CD14-positive monocyte (primary cell): ENCODE measurements around the gene USP25. TPM values are rescaled to one million over a fixed set of nuclear protein-coding genes. Genes with fewer than 3 reads are reported as not detected.

Source experiments
- DNase-seq, 3 donors: peaks; one replicate each; pipeline ENCODE4 v3.0.0-alpha.2; 2011 to 2022
- H2AFZ ChIP-seq: 2 replicates; pipeline ENCODE4 v1.6.0; 2012; ENCODE audit warnings: mild to moderate bottlenecking, low read depth, low read length, inconsistent platforms; ENCODE audit not compliant: insufficient read depth, poor library complexity, severe bottlenecking
- H3K27ac ChIP-seq, 2 donors: 1 replicate in 1 of 2; 2 replicates in 1 of 2; pipeline ENCODE4 v1.5.1; 2012 to 2013; ENCODE audit warnings: low read length in 2 of 2, control low read depth in 1 of 2, inconsistent platforms in 1 of 2, low read depth in 1 of 2, mild to moderate bottlenecking in 1 of 2
- H3K27me3 ChIP-seq, 2 donors: one replicate each; pipeline versions ENCODE4 v1.6.0 to v1.6.1; 2011 to 2013; ENCODE audit warnings: low read length in 2 of 2; ENCODE audit not compliant: control insufficient read depth in 2 of 2, insufficient read depth in 2 of 2
- H3K36me3 ChIP-seq, 2 donors: replicated peaks in 1 of 2; 1 replicate in 1 of 2; 2 replicates in 1 of 2; pipeline versions ENCODE4 v1.5.1 to v1.6.1; 2012 to 2013; ENCODE audit warnings: low read length in 2 of 2, control low read depth in 1 of 2, inconsistent platforms in 1 of 2, mild to moderate bottlenecking in 1 of 2; ENCODE audit not compliant: insufficient read depth in 2 of 2, control insufficient read depth in 1 of 2
- H3K4me1 ChIP-seq, 2 donors: 1 replicate in 1 of 2; 2 replicates in 1 of 2; pipeline versions ENCODE4 v1.5.1 to v1.6.1; 2012 to 2013; ENCODE audit warnings: low read length in 2 of 2, control low read depth in 1 of 2, inconsistent platforms in 1 of 2, mild to moderate bottlenecking in 1 of 2, moderate library complexity in 1 of 2; ENCODE audit not compliant: insufficient read depth in 2 of 2, control insufficient read depth in 1 of 2
- H3K4me2 ChIP-seq: replicated peaks from 2 replicates; pipeline ENCODE3; 2012; ENCODE audit warnings: low read length, moderate library complexity, mild to moderate bottlenecking; ENCODE audit not compliant: poor library complexity, severe bottlenecking; ENCODE audit errors: extremely low read depth
- H3K4me3 ChIP-seq, 3 experiments: fragments of 200-600 bp in 1 of 3; sonication (generic) in 1 of 3; replicated peaks in 1 of 3; 1 replicate in 2 of 3; 2 replicates in 1 of 3; pipeline ENCODE4 v1.5.1; 2011 to 2013; ENCODE audit warnings: low read length in 3 of 3, mild to moderate bottlenecking in 3 of 3, control low read depth in 2 of 3, low read depth in 2 of 3, inconsistent platforms in 1 of 3, moderate library complexity in 1 of 3
- H3K79me2 ChIP-seq: 2 replicates; pipeline ENCODE4 v1.6.0; 2012; ENCODE audit warnings: mild to moderate bottlenecking, control low read depth, inconsistent platforms, low read length, moderate library complexity; ENCODE audit not compliant: insufficient read depth
- H3K9ac ChIP-seq: 2 replicates; pipeline ENCODE4 v1.6.0; 2017; ENCODE audit warnings: low read length, mild to moderate bottlenecking; ENCODE audit not compliant: insufficient read depth, poor library complexity, severe bottlenecking
- H3K9me3 ChIP-seq, 2 donors: replicated peaks in 1 of 2; 1 replicate in 1 of 2; 2 replicates in 1 of 2; pipeline versions ENCODE4 v1.5.1 to v1.6.1; 2012 to 2013; ENCODE audit warnings: low read length in 2 of 2, control low read depth in 1 of 2; ENCODE audit not compliant: control insufficient read depth in 1 of 2, insufficient read depth in 1 of 2
- H4K20me1 ChIP-seq: 2 replicates; pipeline ENCODE4 v1.6.0; 2012; ENCODE audit warnings: mild to moderate bottlenecking, low read length, control low read depth, moderate library complexity; ENCODE audit not compliant: insufficient read depth
- H3K27ac Mint-ChIP-seq, 7 donors: one replicate each; pipeline ENCODE4 v1.8.0; 2020; ENCODE audit warnings: mild to moderate bottlenecking in 7 of 7, mixed read lengths in 7 of 7, moderate library complexity in 6 of 7, inconsistent platforms in 2 of 7
- H3K27me3 Mint-ChIP-seq, 3 donors: one replicate each; pipeline ENCODE4 v1.8.0; 2021 to 2022; ENCODE audit warnings: low read depth in 3 of 3, mild to moderate bottlenecking in 3 of 3, mixed read lengths in 3 of 3, moderate library complexity in 3 of 3, inconsistent platforms in 1 of 3
- H3K36me3 Mint-ChIP-seq, 2 donors: one replicate each; pipeline ENCODE4 v1.8.0; 2020; ENCODE audit warnings: mixed read lengths in 2 of 2, inconsistent platforms in 1 of 2, mild to moderate bottlenecking in 1 of 2
- H3K4me1 Mint-ChIP-seq: one replicate; pipeline ENCODE4 v1.8.0; 2020; ENCODE audit warnings: mild to moderate bottlenecking, mixed read lengths
- H3K4me3 Mint-ChIP-seq, 2 donors: one replicate each; pipeline ENCODE4 v1.8.0; 2020; ENCODE audit warnings: mild to moderate bottlenecking in 2 of 2, mixed read lengths in 2 of 2, moderate library complexity in 1 of 2
- H3K9me3 Mint-ChIP-seq, 7 donors: one replicate each; pipeline ENCODE4 v1.8.0; 2020 to 2022; ENCODE audit warnings: mixed read lengths in 7 of 7, mild to moderate bottlenecking in 6 of 7, moderate library complexity in 6 of 7, inconsistent platforms in 2 of 7
- WGBS: methylation state at CpG from one replicate; pipeline ENCODE4 v1.1.5; 2013; ENCODE audit warnings: missing lambda C conversion rate; ENCODE audit not compliant: insufficient coverage; 5-methylcytosine and 5-hydroxymethylcytosine counted together
- intact Hi-C, 2 donors: fragments of 100-400 bp; cut with micrococcal nuclease; formaldehyde crosslinking; loops; one replicate each; pipeline versions ENCODE4 v1.15.0 to v1.15.1; 2023
- polyA plus RNA-seq, 3 donors: library from polyadenylated mRNA; depleted of rRNA in 1 of 3; unstranded in 2 of 3; stranded (reverse) in 1 of 3; fragments of 300-500 nt in 2 of 3; fragments of >200 nt in 1 of 3; fragmentation: Illumina TruSeq in 2 of 3; gene quantifications; 1 replicate in 2 of 3; 2 replicates in 1 of 3; pipeline ENCODE4 v1.2.3, GENCODE V29; 2012 to 2021
- TF ChIP-seq, protein P1 (sequence below): fragments of 200-600 bp; IDR thresholded peaks from one replicate; pipeline ENCODE4 v1.8.0; 2022; ENCODE audit warnings: antibody characterized with exemption, mild to moderate bottlenecking

Gene USP25
- polyA plus RNA-seq, 3 donors, result 7.2 to 15.6 (median 9.6) TPM

DNA sequence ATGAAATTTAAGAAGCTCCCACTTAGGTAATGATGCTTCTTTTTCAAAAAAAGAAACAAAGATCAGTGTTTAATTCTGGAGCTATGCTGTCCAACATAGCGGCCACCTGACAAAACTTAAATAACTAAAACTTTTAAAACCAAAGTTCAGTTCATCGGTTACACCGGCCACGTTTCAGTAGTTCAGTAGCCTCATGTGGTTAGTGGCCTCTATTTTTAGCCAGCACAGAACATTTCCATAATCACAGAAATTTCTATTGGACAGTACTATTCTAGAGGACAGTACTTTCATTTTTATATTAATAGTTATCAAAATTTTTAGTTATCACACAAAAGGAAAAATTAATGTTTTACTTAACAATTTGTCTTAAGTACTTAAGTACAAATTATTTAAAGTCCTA, 141.0 kb downstream of the USP25 start:
- Histone ChIP-seq H3K27me3 (no peaks in the 10 kb centered on the region), H2AFZ (no peak overlapping the region), H3K4me2 (no peak overlapping the region), H3K9me3 (no peaks in the 10 kb centered on the region), H3K4me3 (no peak overlapping the region), H3K9ac (no peak overlapping the region), H3K4me1 (no peaks in the 10 kb centered on the region), H3K27ac (no peak overlapping the region), H4K20me1 (no peaks in the 10 kb centered on the region), H3K79me2 (no peaks in the 10 kb centered on the region), H3K36me3 (peaks cover 78 to 96% of the 10 kb centered on the region in 2 donors)
- TF ChIP-seq, protein P1, sequence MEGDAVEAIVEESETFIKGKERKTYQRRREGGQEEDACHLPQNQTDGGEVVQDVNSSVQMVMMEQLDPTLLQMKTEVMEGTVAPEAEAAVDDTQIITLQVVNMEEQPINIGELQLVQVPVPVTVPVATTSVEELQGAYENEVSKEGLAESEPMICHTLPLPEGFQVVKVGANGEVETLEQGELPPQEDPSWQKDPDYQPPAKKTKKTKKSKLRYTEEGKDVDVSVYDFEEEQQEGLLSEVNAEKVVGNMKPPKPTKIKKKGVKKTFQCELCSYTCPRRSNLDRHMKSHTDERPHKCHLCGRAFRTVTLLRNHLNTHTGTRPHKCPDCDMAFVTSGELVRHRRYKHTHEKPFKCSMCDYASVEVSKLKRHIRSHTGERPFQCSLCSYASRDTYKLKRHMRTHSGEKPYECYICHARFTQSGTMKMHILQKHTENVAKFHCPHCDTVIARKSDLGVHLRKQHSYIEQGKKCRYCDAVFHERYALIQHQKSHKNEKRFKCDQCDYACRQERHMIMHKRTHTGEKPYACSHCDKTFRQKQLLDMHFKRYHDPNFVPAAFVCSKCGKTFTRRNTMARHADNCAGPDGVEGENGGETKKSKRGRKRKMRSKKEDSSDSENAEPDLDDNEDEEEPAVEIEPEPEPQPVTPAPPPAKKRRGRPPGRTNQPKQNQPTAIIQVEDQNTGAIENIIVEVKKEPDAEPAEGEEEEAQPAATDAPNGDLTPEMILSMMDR, result no peak
- H3K27me3 Mint-ChIP-seq, result no peaks in the 10 kb centered on the region
- no peak overlapping the region for H3K4me3 Mint-ChIP-seq
- H3K27ac Mint-ChIP-seq, result no peak overlapping the region
- intact Hi-C loops, result no loop called here
- WGBS, result no CpG with 5 or more reads among the region's 4 CpGs
- DNase-seq, result no peak
- peaks cover 0 to 3% (median 0%) of the 10 kb centered on the region in 7 donors for H3K9me3 Mint-ChIP-seq
- H3K4me1 Mint-ChIP-seq, result no peaks in the 10 kb centered on the region
- H3K36me3 Mint-ChIP-seq, result peaks cover 65 to 79% of the 10 kb centered on the region in 2 donors

DNA sequence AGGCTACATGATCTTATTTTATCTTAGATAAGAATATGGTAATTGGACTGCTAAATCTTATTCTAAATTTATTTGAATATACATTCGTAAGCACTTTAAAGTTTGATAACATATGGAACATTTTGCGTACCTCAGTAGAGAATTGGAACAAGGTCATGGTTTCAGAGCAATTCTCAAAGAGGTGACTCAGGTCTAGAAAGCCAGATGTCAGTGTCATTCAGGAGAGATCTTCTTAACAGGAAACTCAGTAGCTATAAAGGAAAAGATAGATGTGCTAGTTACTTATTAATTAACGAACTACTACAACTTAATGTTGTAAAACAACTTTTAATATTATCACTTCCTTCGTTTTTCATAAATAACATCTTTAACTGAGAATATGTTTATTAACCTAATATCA, 142.5 kb downstream of the USP25 start:
- TF ChIP-seq, protein P1, result no peak
- Mint-ChIP-seq H3K4me3 (no peak overlapping the region), H3K9me3 (peaks cover 0 to 4% (median 0%) of the 10 kb centered on the region in 7 donors), H3K27ac (no peak overlapping the region), H3K36me3 (peaks cover 61 to 83% of the 10 kb centered on the region in 2 donors), H3K27me3 (no peaks in the 10 kb centered on the region), H3K4me1 (no peaks in the 10 kb centered on the region)
- Histone ChIP-seq H3K27me3 (no peaks in the 10 kb centered on the region), H3K79me2 (no peaks in the 10 kb centered on the region), H3K4me3 (no peak overlapping the region), H3K36me3 (peaks cover 79 to 96% of the 10 kb centered on the region in 2 donors), H3K9me3 (no peaks in the 10 kb centered on the region), H3K4me2 (no peak overlapping the region), H3K9ac (no peak overlapping the region), H2AFZ (no peak overlapping the region), H3K4me1 (no peaks in the 10 kb centered on the region), H3K27ac (no peak overlapping the region), H4K20me1 (peaks cover 4% of the 10 kb centered on the region)
- intact Hi-C loops, result no loop called here
- WGBS, result 100% methylated on average over 1 of the region's 4 CpGs
- no peak for DNase-seq
